IPS-NIHi7 (cell line): ENCODE measurements around the gene NID1.
"Not testable (repeated sequence)": the region's sequence is repeated elsewhere in the genome, so short reads cannot be mapped to it uniquely, and the experiment has no call there.

Experiments used
- DNase-seq: peaks from one replicate; pipeline ENCODE4 v3.0.0; 2012; ENCODE audit warnings: mixed read lengths; ENCODE audit errors: extremely low spot score

The NID1 gene

GRCh38 chr1:235938709-235939479 is 126.0 kb downstream of the NID1 start:
- DNase-seq, result no peak

- no peak for DNase-seq
Observed at GRCh38 chr1:235937123-235937522, 127.8 kb downstream of the NID1 start.

- no peak for DNase-seq
Observed at GRCh38 chr1:235935235-235936225, 129.4 kb downstream of the NID1 start.

- no peak for DNase-seq
Observed at GRCh38 chr1:235933766-235934116, 131.1 kb downstream of the NID1 start.

- no peak for DNase-seq
Observed at GRCh38 chr1:235933017-235933765, 131.7 kb downstream of the NID1 start.

- DNase-seq, result no peak
Observed at GRCh38 chr1:235932090-235932510, 132.8 kb downstream of the NID1 start.

- DNase-seq, result no peak
Observed at GRCh38 chr1:235931171-235931738, 133.6 kb downstream of the NID1 start.

GRCh38 chr1:235930543-235930942 is 134.3 kb downstream of the NID1 start:
- DNase-seq, result no peak

GRCh38 chr1:235929216-235929615 is 135.7 kb downstream of the NID1 start:
- no peak for DNase-seq

- DNase-seq, result no peak
Observed at GRCh38 chr1:235928197-235928596, 136.7 kb downstream of the NID1 start.

GRCh38 chr1:235927551-235927950 is 137.3 kb downstream of the NID1 start:
- not testable (repeated sequence) for DNase-seq
